IMR-90 (cell line): ENCODE measurements around the gene TGM5. TPM values are rescaled to one million over a fixed set of nuclear protein-coding genes. Genes with fewer than 3 reads are reported as not detected.

Source experiments
- ATAC-seq: fragments of 200-7000 bp; cut with Tn5 transposase; 2 replicates; pipeline ENCODE4 v1.9.1; 2020; ENCODE audit warnings: low read depth, mild to moderate bottlenecking, moderate library complexity
- BruUV-seq: library from RNA; stranded (reverse); fragments of 400-500 nt; replicated peaks from 2 replicates; lab custom pipeline; 2021; lab: Mats Ljungman, UMichigan
- CTCF ChIA-PET: fragments of 300-600 bp; formaldehyde crosslinking; extraction: SDS; loops from one replicate; lab custom pipeline; 2021; ENCODE audit warnings: antibody characterized with exemption; lab: Yijun Ruan, JAX
- POLR2A ChIA-PET: fragments of 300-600 bp; sonication (Branson Sonifier 250); formaldehyde crosslinking; loops from one replicate; lab custom pipeline; 2022; ENCODE audit warnings: antibody characterized with exemption; ENCODE audit not compliant: unreplicated experiment; lab: Charles Lee
- DNase-seq: peaks from one replicate; pipeline ENCODE4 v3.0.0; 2013
- H2AFZ ChIP-seq: replicated peaks from 2 replicates; pipeline ENCODE3; 2013; ENCODE audit warnings: low read length, mild to moderate bottlenecking; ENCODE audit not compliant: poor library complexity
- H2AK5ac ChIP-seq: 2 replicates; pipeline ENCODE4 v1.6.1; 2013; ENCODE audit warnings: low read depth, low read length, inconsistent platforms
- H2AK9ac ChIP-seq: replicated peaks from 2 replicates; pipeline ENCODE3; 2013; ENCODE audit warnings: mild to moderate bottlenecking, low read depth, low read length, moderate library complexity; ENCODE audit not compliant: poor library complexity
- H2BK120ac ChIP-seq: 2 replicates; pipeline ENCODE4 v1.6.1; 2013; ENCODE audit warnings: low read depth, low read length, inconsistent platforms
- H2BK15ac ChIP-seq: 3 replicates; pipeline ENCODE4 v1.6.1; 2013; ENCODE audit warnings: low read depth, low read length, inconsistent platforms
- H2BK20ac ChIP-seq: 2 replicates; pipeline ENCODE4 v1.6.1; 2013; ENCODE audit warnings: low read depth, mild to moderate bottlenecking, inconsistent platforms, low read length, moderate library complexity
- H2BK5ac ChIP-seq: 2 replicates; pipeline ENCODE4 v1.6.1; 2013; ENCODE audit warnings: mild to moderate bottlenecking, low read depth, low read length, inconsistent platforms; ENCODE audit not compliant: poor library complexity, severe bottlenecking
- H3K14ac ChIP-seq: replicated peaks from 2 replicates; pipeline ENCODE4 v1.6.1; 2013; ENCODE audit warnings: low read depth, low read length, inconsistent platforms
- H3K18ac ChIP-seq: 2 replicates; pipeline ENCODE4 v1.6.1; 2013; ENCODE audit warnings: low read depth, low read length, control low read depth
- H3K23ac ChIP-seq: 2 replicates; pipeline ENCODE4 v1.6.1; 2013; ENCODE audit warnings: low read depth, low read length, inconsistent platforms
- H3K27ac ChIP-seq: 2 replicates; pipeline ENCODE4 v1.5.1; 2013; ENCODE audit warnings: mild to moderate bottlenecking, control low read depth, low read length; ENCODE audit not compliant: insufficient read depth
- H3K27me3 ChIP-seq: 2 replicates; pipeline ENCODE4 v1.6.1; 2013; ENCODE audit warnings: low read length; ENCODE audit not compliant: control insufficient read depth, insufficient read depth
- H3K36me3 ChIP-seq: 2 replicates; pipeline ENCODE4 v1.6.1; 2013; ENCODE audit warnings: low read length, mixed read lengths; ENCODE audit not compliant: control insufficient read depth, insufficient read depth
- H3K4ac ChIP-seq: 2 replicates; pipeline ENCODE4 v1.6.1; 2013; ENCODE audit warnings: low read depth, low read length, inconsistent platforms
- H3K4me1 ChIP-seq: 2 replicates; pipeline ENCODE4 v1.6.1; 2013; ENCODE audit warnings: low read length, mixed read lengths; ENCODE audit not compliant: control insufficient read depth, insufficient read depth
- H3K4me2 ChIP-seq: 2 replicates; pipeline ENCODE4 v1.6.1; 2013; ENCODE audit warnings: low read depth, mild to moderate bottlenecking, control low read depth, low read length, moderate library complexity
- H3K4me3 ChIP-seq: 2 replicates; pipeline ENCODE4 v1.5.1; 2013; ENCODE audit warnings: low read depth, mild to moderate bottlenecking, control low read depth, low read length, moderate library complexity; ENCODE audit not compliant: insufficient read depth
- H3K56ac ChIP-seq: 2 replicates; pipeline ENCODE4 v1.6.1; 2013; ENCODE audit warnings: low read length, inconsistent platforms; ENCODE audit not compliant: insufficient read depth; ENCODE audit errors: extremely low read depth
- H3K79me1 ChIP-seq, 2 experiments: 2 replicates each; pipeline ENCODE4 v1.6.1; 2013; ENCODE audit warnings: low read length in 2 of 2, inconsistent platforms in 1 of 2, low read depth in 1 of 2
- H3K9ac ChIP-seq: 2 replicates; pipeline ENCODE4 v1.6.1; 2013; ENCODE audit warnings: low read depth, low read length, control low read depth
- H3K9me1 ChIP-seq: 2 replicates; pipeline ENCODE4 v1.6.1; 2013; ENCODE audit warnings: low read length, inconsistent platforms; ENCODE audit not compliant: insufficient read depth
- H3K9me3 ChIP-seq: 2 replicates; pipeline ENCODE4 v1.6.1; 2013; ENCODE audit warnings: low read length; ENCODE audit not compliant: control insufficient read depth, insufficient read depth
- H4K20me1 ChIP-seq: 2 replicates; pipeline ENCODE4 v1.6.1; 2013; ENCODE audit warnings: low read length, inconsistent platforms; ENCODE audit not compliant: insufficient read depth
- H4K5ac ChIP-seq: 2 replicates; pipeline ENCODE4 v1.6.1; 2013; ENCODE audit warnings: mild to moderate bottlenecking, low read depth, low read length, control low read depth
- H4K8ac ChIP-seq, 2 experiments: 2 replicates each; pipeline ENCODE4 v1.6.1; 2013; ENCODE audit warnings: low read depth in 2 of 2, low read length in 2 of 2, control low read depth in 1 of 2, inconsistent platforms in 1 of 2
- H4K91ac ChIP-seq: 2 replicates; pipeline ENCODE4 v1.6.1; 2013; ENCODE audit warnings: low read depth, low read length, inconsistent platforms; ENCODE audit not compliant: insufficient read depth
- BHLHE40 ChIP-seq: fragments of 150-350 bp; IDR thresholded peaks from 2 replicates; pipeline ENCODE4 v1.6.1; 2016; ENCODE audit warnings: mild to moderate bottlenecking, low read depth, low read length
- CHD1 ChIP-seq: IDR thresholded peaks from 2 replicates; pipeline ENCODE4 v1.6.1; 2012; ENCODE audit warnings: low read depth, low read length, improper control_type of control experiment
- CTCF ChIP-seq: conservative IDR thresholded peaks from 2 replicates; pipeline ENCODE4 v1.5.1; 2012; ENCODE audit warnings: mild to moderate bottlenecking, low read depth, low read length, improper control_type of control experiment
- ELK1 ChIP-seq: fragments of 150-350 bp; IDR thresholded peaks from 2 replicates; pipeline ENCODE4 v1.6.1; 2016; ENCODE audit warnings: low read depth, mild to moderate bottlenecking, low read length, moderate library complexity, borderline replicate concordance
- FOS ChIP-seq: fragments of 150-350 bp; IDR thresholded peaks from 2 replicates; pipeline ENCODE4 v1.6.1; 2016; ENCODE audit warnings: low read depth, low read length
- MAFK ChIP-seq: IDR thresholded peaks from 2 replicates; pipeline ENCODE4 v1.6.1; 2012; ENCODE audit warnings: low read depth, low read length, improper control_type of control experiment
- MAZ ChIP-seq: IDR thresholded peaks from 2 replicates; pipeline ENCODE4 v1.6.1; 2012; ENCODE audit warnings: low read depth, mild to moderate bottlenecking, low read length, improper control_type of control experiment, moderate library complexity, borderline replicate concordance
- POLR2A ChIP-seq: IDR thresholded peaks from 2 replicates; pipeline ENCODE4 v1.6.1; 2012; ENCODE audit warnings: mild to moderate bottlenecking, low read depth, low read length
- RAD21 ChIP-seq: IDR thresholded peaks from 2 replicates; pipeline ENCODE4 v1.6.1; 2012; ENCODE audit warnings: low read length, improper control_type of control experiment
- RCOR1 ChIP-seq: IDR thresholded peaks from 2 replicates; pipeline ENCODE4 v1.6.1; 2012; ENCODE audit warnings: mild to moderate bottlenecking, low read length, improper control_type of control experiment; ENCODE audit not compliant: insufficient replicate concordance
- SMC3 ChIP-seq: fragments of 150-350 bp; IDR thresholded peaks from 2 replicates; pipeline ENCODE4 v1.6.1; 2016; ENCODE audit warnings: low read depth, mild to moderate bottlenecking, antibody characterized with exemption, low read length, moderate library complexity
- USF2 ChIP-seq: fragments of 150-350 bp; IDR thresholded peaks from 2 replicates; pipeline ENCODE4 v1.6.1; 2017; ENCODE audit warnings: mild to moderate bottlenecking, antibody characterized with exemption, low read length, low read depth
- WGBS, 2 experiments: methylation state at CpG; one replicate each; pipeline versions ENCODE4 v1.1.5 to v1.1.7; 2013; ENCODE audit warnings: missing lambda C conversion rate in 2 of 2; ENCODE audit not compliant: insufficient read length in 1 of 2; ENCODE audit errors: extremely low coverage in 2 of 2; 5-methylcytosine and 5-hydroxymethylcytosine counted together
- dilution Hi-C: fragments of 300-500 bp; cut with HindIII; formaldehyde crosslinking; loops from one replicate; pipeline ENCODE4 v1.14.3; 2018; ENCODE audit warnings: low sequenced_read_pairs; ENCODE audit not compliant: unreplicated experiment
- in situ Hi-C: fragments of 300-500 bp; cut with MboI; formaldehyde crosslinking; loops from 3 replicates; pipeline ENCODE4 v1.14.3; 2019; ENCODE audit warnings: low sequenced_read_pairs, inconsistent platforms, mixed read lengths
- intact Hi-C: fragments of 100-400 bp; cut with micrococcal nuclease; formaldehyde crosslinking; loops from 2 replicates; pipeline ENCODE4 v1.10.0; 2022
- polyA plus RNA-seq, 3 experiments: library from polyadenylated mRNA; depleted of rRNA; stranded (reverse); fragments of >200 nt; gene quantifications; 2 replicates each; pipeline ENCODE4 v1.2.3, GENCODE V29; 2012; ENCODE audit warnings: low replicate concordance in 1 of 3
- total RNA-seq: library from RNA; depleted of rRNA; stranded (reverse); fragments of >200 nt; gene quantifications from 2 replicates; pipeline ENCODE4 v1.2.3, GENCODE V29; 2012

Gene TGM5
- total and polyA plus RNA-seq, 2 of the 4 experiments (the other 2 are of a cell fraction) = not detected

GRCh38 chr15:43243020-43243645 lies 23.6 kb downstream of the TGM5 start:
- Histone ChIP-seq H4K20me1 (no peaks in the 10 kb centered on the region), H2AK9ac (no peak overlapping the region), H3K27me3 (peaks cover 48% of the 10 kb centered on the region), H3K23ac (no peak overlapping the region), H3K79me1 (no peaks in the 10 kb centered on the region), H3K27ac (no peak overlapping the region), H3K9me3 (no peaks in the 10 kb centered on the region), H2BK15ac (no peak overlapping the region), H4K8ac (no peak overlapping the region), H2BK5ac (no peak overlapping the region), H2AFZ (no peak overlapping the region), H3K9ac (no peak overlapping the region), H3K9me1 (no peaks in the 10 kb centered on the region; the same call in 1 of the 2 replicates), H3K4me1 (no peaks in the 10 kb centered on the region), H2AK5ac (no peak overlapping the region), H4K5ac (no peak overlapping the region), H3K18ac (no peak overlapping the region), H3K14ac (no peak overlapping the region), H3K4ac (no peak overlapping the region), H3K36me3 (no peaks in the 10 kb centered on the region), H2BK120ac (no peak overlapping the region), H3K4me2 (no peak overlapping the region), H2BK20ac (no peak overlapping the region), H3K4me3 (no peak overlapping the region), H3K56ac (no peak overlapping the region), H4K91ac (no peak overlapping the region)
- POLR2A ChIA-PET = no interaction called here
- ATAC-seq (no peak), DNase-seq (no peak)
- in situ Hi-C loops (no loop called here), intact Hi-C loops (no loop called here), dilution Hi-C loops (no loop called here)
- no TSS peak for BruUV-seq
- TF ChIP-seq SMC3 (no peak), USF2 (no peak), POLR2A (no peak), FOS (no peak), RCOR1 (no peak), CTCF (no peak), ELK1 (no peak), MAFK (no peak), RAD21 (no peak), CHD1 (no peak), MAZ (no peak), BHLHE40 (no peak)
- no CpG with 5 or more reads among the region's 2 CpGs for WGBS, 2 experiments
- CTCF ChIA-PET = no interaction called here
